OCI-LY7 (cell line): ENCODE results near the gene GRID1. TPM values are rescaled to one million over a fixed set of nuclear protein-coding genes. Genes with fewer than 3 reads are reported as not detected.

Experiments used
- BruUV-seq: library from RNA; stranded (reverse); fragments of 400-500 nt; replicated peaks from 2 replicates; lab custom pipeline; 2021; lab: Mats Ljungman, UMichigan
- CTCF ChIA-PET: fragments of 300-600 bp; sonication (Branson Sonifier 250); formaldehyde crosslinking; loops from one replicate; lab custom pipeline; 2022; ENCODE audit warnings: antibody characterized with exemption; ENCODE audit not compliant: unreplicated experiment; lab: Charles Lee
- POLR2A ChIA-PET: fragments of 300-600 bp; sonication (Branson Sonifier 250); formaldehyde crosslinking; loops from one replicate; lab custom pipeline; 2022; ENCODE audit warnings: antibody characterized with exemption; lab: Charles Lee
- DNase-seq: peaks from one replicate; pipeline ENCODE4 v3.0.0-alpha.2; 2015; ENCODE audit warnings: low spot score
- H2AFZ ChIP-seq: fragments of 200-600 bp; sonication (generic), shearing (Covaris generic); 2 replicates; pipeline ENCODE4 v1.6.1; 2014; ENCODE audit warnings: mild to moderate bottlenecking, antibody characterized with exemption, low read length, moderate library complexity
- H3K27ac ChIP-seq: fragments of 200-600 bp; sonication (generic); 2 replicates; pipeline ENCODE4 v1.5.1; 2014; ENCODE audit warnings: mixed run types, low read depth, mild to moderate bottlenecking, moderate library complexity, low read length, inconsistent platforms; ENCODE audit not compliant: poor library complexity, severe bottlenecking
- H3K36me3 ChIP-seq: fragments of 200-600 bp; sonication (generic); 2 replicates; pipeline ENCODE4 v1.6.1; 2014; ENCODE audit warnings: mild to moderate bottlenecking, antibody characterized with exemption, low read length, moderate library complexity, mixed read lengths; ENCODE audit not compliant: insufficient read depth
- H3K4me1 ChIP-seq: fragments of 200-600 bp; sonication (generic); 2 replicates; pipeline ENCODE4 v1.5.1; 2014; ENCODE audit warnings: mild to moderate bottlenecking, low read length; ENCODE audit not compliant: insufficient read depth, poor library complexity, severe bottlenecking
- H3K4me2 ChIP-seq: fragments of 200-600 bp; sonication (generic); 2 replicates; pipeline ENCODE4 v1.6.1; 2014; ENCODE audit warnings: mild to moderate bottlenecking, low read length
- H3K4me3 ChIP-seq: fragments of 200-600 bp; sonication (generic); 2 replicates; pipeline ENCODE4 v1.5.1; 2014; ENCODE audit warnings: mild to moderate bottlenecking, low read depth, low read length; ENCODE audit not compliant: poor library complexity, severe bottlenecking
- H3K79me2 ChIP-seq: fragments of 200-600 bp; sonication (generic); 2 replicates; pipeline ENCODE4 v1.6.1; 2016; ENCODE audit warnings: low read depth, mild to moderate bottlenecking, low read length, moderate library complexity, mixed read lengths; ENCODE audit not compliant: insufficient read depth
- H3K9me2 ChIP-seq: fragments of 200-600 bp; sonication (generic); 2 replicates; pipeline ENCODE4 v1.6.1; 2016; ENCODE audit warnings: mild to moderate bottlenecking, low read length, mixed read lengths; ENCODE audit not compliant: insufficient read depth
- H3K9me3 ChIP-seq: fragments of 200-600 bp; sonication (generic); 2 replicates; pipeline ENCODE4 v1.6.1; 2014; ENCODE audit warnings: mild to moderate bottlenecking, mixed run types, low read length, mixed read lengths
- H4K20me1 ChIP-seq: fragments of 200-600 bp; sonication (generic); 2 replicates; pipeline ENCODE4 v1.6.1; 2014; ENCODE audit warnings: mild to moderate bottlenecking, antibody characterized with exemption, low read length, moderate library complexity, mixed read lengths; ENCODE audit not compliant: insufficient read depth
- EZH2phosphoT487 ChIP-seq: fragments of 200-600 bp; sonication (generic); IDR thresholded peaks from 2 replicates; pipeline ENCODE4 v1.6.1; 2018; ENCODE audit warnings: low read depth, borderline replicate concordance, mild to moderate bottlenecking, mixed run types, antibody characterized with exemption, low read length, moderate library complexity, mixed read lengths
- intact Hi-C: fragments of 100-400 bp; cut with micrococcal nuclease; formaldehyde crosslinking; loops from one replicate; pipeline ENCODE4 v1.10.0; 2022; ENCODE audit not compliant: unreplicated experiment
- total RNA-seq, 2 experiments: library from RNA; depleted of rRNA in 1 of 2; stranded (reverse); fragments of >200 nt in 1 of 2; shearing (Covaris generic) in 1 of 2; gene quantifications; 2 replicates each; pipeline ENCODE4 v1.2.3, GENCODE V29; 2014 to 2022
- TF ChIP-seq, protein P1 (sequence below): fragments of 200-600 bp; sonication (generic); conservative IDR thresholded peaks from 2 replicates; pipeline ENCODE4 v1.5.1; 2014; ENCODE audit warnings: mild to moderate bottlenecking, antibody characterized with exemption, low read length, moderate library complexity, mixed read lengths

Gene GRID1
- total RNA-seq, 2 experiments from 2014 or later: 1.6 to 3.7 TPM

GRCh38 chr10:86123304-86123703 is 243.3 kb downstream of the GRID1 start:
- intact Hi-C loops: no loop called here
- H3K79me2 ChIP-seq: no peaks in the 10 kb centered on the region
- H4K20me1 ChIP-seq: no peaks in the 10 kb centered on the region
- TF ChIP-seq, protein P1, sequence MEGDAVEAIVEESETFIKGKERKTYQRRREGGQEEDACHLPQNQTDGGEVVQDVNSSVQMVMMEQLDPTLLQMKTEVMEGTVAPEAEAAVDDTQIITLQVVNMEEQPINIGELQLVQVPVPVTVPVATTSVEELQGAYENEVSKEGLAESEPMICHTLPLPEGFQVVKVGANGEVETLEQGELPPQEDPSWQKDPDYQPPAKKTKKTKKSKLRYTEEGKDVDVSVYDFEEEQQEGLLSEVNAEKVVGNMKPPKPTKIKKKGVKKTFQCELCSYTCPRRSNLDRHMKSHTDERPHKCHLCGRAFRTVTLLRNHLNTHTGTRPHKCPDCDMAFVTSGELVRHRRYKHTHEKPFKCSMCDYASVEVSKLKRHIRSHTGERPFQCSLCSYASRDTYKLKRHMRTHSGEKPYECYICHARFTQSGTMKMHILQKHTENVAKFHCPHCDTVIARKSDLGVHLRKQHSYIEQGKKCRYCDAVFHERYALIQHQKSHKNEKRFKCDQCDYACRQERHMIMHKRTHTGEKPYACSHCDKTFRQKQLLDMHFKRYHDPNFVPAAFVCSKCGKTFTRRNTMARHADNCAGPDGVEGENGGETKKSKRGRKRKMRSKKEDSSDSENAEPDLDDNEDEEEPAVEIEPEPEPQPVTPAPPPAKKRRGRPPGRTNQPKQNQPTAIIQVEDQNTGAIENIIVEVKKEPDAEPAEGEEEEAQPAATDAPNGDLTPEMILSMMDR: no peak
- no peaks in the 10 kb centered on the region for H3K9me2 ChIP-seq
- POLR2A ChIA-PET: no interaction called here
- no TSS peak for BruUV-seq
- H3K27ac ChIP-seq: no peak overlapping the region
- H3K4me3 ChIP-seq: no peak overlapping the region
- CTCF ChIA-PET: no interaction called here
- H2AFZ ChIP-seq: no peak overlapping the region
- no peak for DNase-seq
- no peak overlapping the region for H3K4me2 ChIP-seq
- no peaks in the 10 kb centered on the region for H3K4me1 ChIP-seq
- H3K9me3 ChIP-seq: no peaks in the 10 kb centered on the region
- H3K36me3 ChIP-seq: no peaks in the 10 kb centered on the region

- intact Hi-C loops: no loop called here
- Histone ChIP-seq H3K9me3 (no peaks in the 10 kb centered on the region), H3K36me3 (no peaks in the 10 kb centered on the region), H3K27ac (no peak overlapping the region), H3K4me1 (no peaks in the 10 kb centered on the region), H3K4me2 (no peak overlapping the region), H4K20me1 (no peaks in the 10 kb centered on the region), H3K4me3 (no peak overlapping the region), H2AFZ (no peak overlapping the region), H3K79me2 (no peaks in the 10 kb centered on the region), H3K9me2 (no peaks in the 10 kb centered on the region)
- TF ChIP-seq, protein P1: no peak
- no peak for TF ChIP-seq EZH2phosphoT487
- POLR2A ChIA-PET: no interaction called here
- CTCF ChIA-PET: no interaction called here
- DNase-seq: no peak
- no TSS peak for BruUV-seq
Observed at GRCh38 chr10:86122646-86123045, 243.9 kb downstream of the GRID1 start.

- H3K4me2 ChIP-seq: no peak overlapping the region
- H4K20me1 ChIP-seq: no peaks in the 10 kb centered on the region
- H3K4me3 ChIP-seq: no peak overlapping the region
- BruUV-seq: no TSS peak
- no peaks in the 10 kb centered on the region for H3K36me3 ChIP-seq
- H3K79me2 ChIP-seq: no peaks in the 10 kb centered on the region
- ChIA-PET POLR2A (no interaction called here), CTCF (no interaction called here)
- no peak overlapping the region for H3K27ac ChIP-seq
- no peak overlapping the region for H2AFZ ChIP-seq
- H3K4me1 ChIP-seq: no peaks in the 10 kb centered on the region
- intact Hi-C loops: no loop called here
- DNase-seq: no peak
- TF ChIP-seq, protein P1: no peak
- no peak for TF ChIP-seq EZH2phosphoT487
- H3K9me3 ChIP-seq: no peaks in the 10 kb centered on the region
- H3K9me2 ChIP-seq: no peaks in the 10 kb centered on the region
Observed at GRCh38 chr10:86121200-86121599, 245.4 kb downstream of the GRID1 start.
